ENCODE results near the gene MTR. TPM values are rescaled to one million over a fixed set of nuclear protein-coding genes. Genes with fewer than 3 reads are reported as not detected.

Gene MTR
- polyA plus RNA-seq, 1 donor: 47.2 TPM

DNA sequence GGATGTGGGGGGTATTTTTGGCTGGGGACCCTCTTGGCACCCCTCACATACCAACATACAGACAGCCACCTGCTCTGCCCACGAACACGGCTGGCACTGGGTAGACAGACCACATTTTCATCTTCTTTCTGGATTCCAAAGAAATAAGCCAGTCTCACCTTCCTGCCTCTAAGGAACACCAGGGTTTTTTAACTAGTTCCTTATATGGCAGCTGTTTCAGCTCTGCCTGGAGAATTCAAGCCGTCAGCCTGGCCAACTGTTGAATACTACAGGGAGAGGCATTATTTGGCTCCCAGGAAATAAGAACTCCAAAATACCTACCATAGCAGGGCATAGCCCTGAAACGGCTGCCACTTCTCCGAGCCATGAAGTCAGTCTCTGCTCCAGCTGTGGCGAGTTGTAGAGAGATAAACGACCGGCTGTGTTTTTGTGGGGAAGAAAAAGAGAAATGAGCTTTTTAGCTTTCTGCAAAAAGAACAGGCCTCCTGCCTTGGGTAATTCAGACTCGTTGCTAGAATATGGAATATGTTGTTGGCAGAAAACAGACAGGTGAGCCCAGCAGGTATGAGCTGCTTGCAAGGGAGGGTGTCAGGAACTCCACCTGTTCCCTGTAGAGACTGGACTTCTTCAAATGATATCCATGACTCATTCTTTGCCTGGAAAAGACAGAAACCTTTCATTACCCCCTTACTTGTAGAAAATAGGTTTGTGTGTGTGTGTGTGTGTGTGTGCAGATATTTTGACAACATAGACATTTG lies 157.3 kb downstream of the MTR start:
- DNase-seq: no peak

DNA sequence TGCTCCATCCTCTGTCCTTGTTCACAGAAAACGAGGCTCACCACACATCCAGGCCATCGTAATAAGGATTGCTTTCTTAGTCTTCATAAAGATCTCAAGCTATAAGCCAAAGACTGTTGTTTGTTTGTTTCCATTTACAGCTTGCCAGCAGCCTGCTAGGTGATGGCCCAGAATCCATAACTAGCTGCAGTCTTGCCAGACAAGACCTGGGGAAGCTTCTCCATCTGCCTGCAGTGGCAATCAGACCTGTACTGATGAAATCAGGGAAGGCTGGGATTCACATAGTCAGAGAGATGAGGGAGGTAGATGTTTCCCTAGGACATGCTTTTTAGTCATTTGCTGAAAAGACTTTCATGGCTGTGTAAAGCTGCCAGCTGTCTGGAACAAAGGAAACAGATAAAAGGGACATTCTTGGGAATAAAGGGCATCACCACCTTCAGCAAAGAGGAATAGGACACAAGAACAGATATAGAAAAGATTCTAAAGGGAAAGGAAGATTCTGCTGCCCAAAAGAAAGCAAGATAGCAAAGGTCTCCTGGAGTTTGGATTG lies 158.1 kb downstream of the MTR start:
- no peak for DNase-seq

Other genes starting within 250 kb of the MTR start
- gene HEATR1, start 190.8 kb upstream of the MTR start, polyA plus RNA-seq (ENCODE audit: insufficient read length): 35.6 TPM
- gene ACTN2, start 108.8 kb upstream of the MTR start, polyA plus RNA-seq (ENCODE audit: insufficient read length): 0.37 TPM
- not detected for gene MT1HL1, start 209.1 kb downstream of the MTR start, polyA plus RNA-seq (ENCODE audit: insufficient read length)
- gene RYR2, start 246.9 kb downstream of the MTR start, polyA plus RNA-seq (ENCODE audit: insufficient read length): 3.0 TPM